ENCODE results near the gene ZNF239.

The ZNF239 gene

GRCh38 chr10:43619368-43619767, 45.0 kb upstream of the ZNF239 start:
- Histone ChIP-seq H3K4me1 (ENCODE audit: insufficient read depth, low read length) (peaks cover 39% of the 10 kb centered on the region), H2AFZ (ENCODE audit: low read depth, low read length) (no peak overlapping the region), H3K4me3 (ENCODE audit: low read depth in 1 of 2, low read length in 2 of 2) (no peak overlapping the region), H3K27me3 (ENCODE audit: insufficient read depth, low read length, poor library complexity) (no peaks in the 10 kb centered on the region), H3K4me2 (ENCODE audit: insufficient read depth, low read length) (no peak overlapping the region; the same call in 1 of the 2 replicates), H3K79me2 (ENCODE audit: insufficient read depth, low read length) (peaks cover 50% of the 10 kb centered on the region), H4K20me1 (ENCODE audit: insufficient read depth, low read length) (no peaks in the 10 kb centered on the region), H3K9me3 (ENCODE audit: insufficient read depth, low read length, severe bottlenecking) (peaks cover 25% of the 10 kb centered on the region), H3K27ac (ENCODE audit: low read length) (no peak overlapping the region), H3K9ac (ENCODE audit: low read depth, low read length) (no peak overlapping the region), H3K36me3 (ENCODE audit: insufficient read depth, low read length) (peaks cover 42% of the 10 kb centered on the region)
- ATAC-seq (ENCODE audit: insufficient read depth, low read depth) (no peak), DNase-seq (no peak)
- TF ChIP-seq CTCF (IDR thresholded peaks at IDR 0.05; ENCODE audit: borderline replicate concordance, extremely low read depth, low read length, poor library complexity, severe bottlenecking) (no peak), EZH2 (IDR thresholded peaks at IDR 0.05; ENCODE audit: borderline replicate concordance, low read depth, low read length, severe bottlenecking) (no peak)

GRCh38 chr10:43616697-43617370, 42.4 kb upstream of the ZNF239 start:
- Histone ChIP-seq H3K4me3 (ENCODE audit: low read depth in 1 of 2, low read length in 2 of 2) (no peak overlapping the region), H3K27me3 (ENCODE audit: insufficient read depth, low read length, poor library complexity) (no peaks in the 10 kb centered on the region), H3K9ac (ENCODE audit: low read depth, low read length) (no peak overlapping the region), H3K9me3 (ENCODE audit: insufficient read depth, low read length, severe bottlenecking) (peaks cover 27% of the 10 kb centered on the region), H3K79me2 (ENCODE audit: insufficient read depth, low read length) (peaks cover 45% of the 10 kb centered on the region), H3K36me3 (ENCODE audit: insufficient read depth, low read length) (peaks cover 55% of the 10 kb centered on the region), H3K27ac (ENCODE audit: low read length) (no peak overlapping the region), H4K20me1 (ENCODE audit: insufficient read depth, low read length) (no peaks in the 10 kb centered on the region), H3K4me1 (ENCODE audit: insufficient read depth, low read length) (peaks cover 18% of the 10 kb centered on the region), H2AFZ (ENCODE audit: low read depth, low read length) (no peak overlapping the region), H3K4me2 (ENCODE audit: insufficient read depth, low read length) (no peak overlapping the region)
- TF ChIP-seq EZH2 (IDR thresholded peaks at IDR 0.05; ENCODE audit: borderline replicate concordance, low read depth, low read length, severe bottlenecking): no peak
- no peak for TF ChIP-seq CTCF (IDR thresholded peaks at IDR 0.05; ENCODE audit: borderline replicate concordance, extremely low read depth, low read length, poor library complexity, severe bottlenecking)
- ATAC-seq (ENCODE audit: insufficient read depth, low read depth) (no peak), DNase-seq (no peak)

GRCh38 chr10:43610636-43611035, 36.2 kb upstream of the ZNF239 start:
- ATAC-seq (ENCODE audit: insufficient read depth, low read depth): no peak
- no peak overlapping the region for H2AFZ ChIP-seq (ENCODE audit: low read depth, low read length)
- no peak overlapping the region for H3K4me2 ChIP-seq (ENCODE audit: insufficient read depth, low read length)
- H3K4me3 ChIP-seq (ENCODE audit: low read depth in 1 of 2, low read length in 2 of 2): no peak overlapping the region
- no peaks in the 10 kb centered on the region for H4K20me1 ChIP-seq (ENCODE audit: insufficient read depth, low read length)
- DNase-seq: no peak
- H3K4me1 ChIP-seq (ENCODE audit: insufficient read depth, low read length): peaks cover 28% of the 10 kb centered on the region
- H3K36me3 ChIP-seq (ENCODE audit: insufficient read depth, low read length): peaks cover 49% of the 10 kb centered on the region
- peaks cover 19% of the 10 kb centered on the region for H3K79me2 ChIP-seq (ENCODE audit: insufficient read depth, low read length)
- no peak overlapping the region for H3K9ac ChIP-seq (ENCODE audit: low read depth, low read length)
- TF ChIP-seq EZH2 (IDR thresholded peaks at IDR 0.05; ENCODE audit: borderline replicate concordance, low read depth, low read length, severe bottlenecking) (no peak), CTCF (IDR thresholded peaks at IDR 0.05; ENCODE audit: borderline replicate concordance, extremely low read depth, low read length, poor library complexity, severe bottlenecking) (no peak)
- H3K27ac ChIP-seq (ENCODE audit: low read length): no peak overlapping the region
- H3K27me3 ChIP-seq (ENCODE audit: insufficient read depth, low read length, poor library complexity): no peaks in the 10 kb centered on the region
- H3K9me3 ChIP-seq (ENCODE audit: insufficient read depth, low read length, severe bottlenecking): peaks cover 6% of the 10 kb centered on the region
